ENCODE data around the gene NCS1.

DNA sequence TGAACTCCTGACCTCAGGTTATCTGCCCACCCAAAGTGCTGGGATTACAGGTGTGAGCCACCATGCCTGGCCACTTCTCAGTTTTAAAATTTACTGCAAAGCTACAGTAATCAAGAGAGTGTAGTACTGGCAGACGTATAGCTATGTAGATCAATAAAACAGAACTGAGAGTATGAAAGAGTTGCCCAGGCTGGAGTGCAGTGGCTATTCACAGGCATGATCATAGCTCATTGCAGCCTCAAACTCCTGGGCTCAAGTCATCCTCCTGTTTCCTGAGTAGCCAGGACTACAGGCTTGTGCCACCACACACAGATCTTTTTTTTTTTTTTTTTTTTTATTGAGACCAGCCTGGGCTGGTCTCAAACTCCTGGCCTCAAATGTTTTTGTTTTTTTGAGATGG is 26.5 kb upstream of the NCS1 start:
- TF ChIP-seq, protein P1, sequence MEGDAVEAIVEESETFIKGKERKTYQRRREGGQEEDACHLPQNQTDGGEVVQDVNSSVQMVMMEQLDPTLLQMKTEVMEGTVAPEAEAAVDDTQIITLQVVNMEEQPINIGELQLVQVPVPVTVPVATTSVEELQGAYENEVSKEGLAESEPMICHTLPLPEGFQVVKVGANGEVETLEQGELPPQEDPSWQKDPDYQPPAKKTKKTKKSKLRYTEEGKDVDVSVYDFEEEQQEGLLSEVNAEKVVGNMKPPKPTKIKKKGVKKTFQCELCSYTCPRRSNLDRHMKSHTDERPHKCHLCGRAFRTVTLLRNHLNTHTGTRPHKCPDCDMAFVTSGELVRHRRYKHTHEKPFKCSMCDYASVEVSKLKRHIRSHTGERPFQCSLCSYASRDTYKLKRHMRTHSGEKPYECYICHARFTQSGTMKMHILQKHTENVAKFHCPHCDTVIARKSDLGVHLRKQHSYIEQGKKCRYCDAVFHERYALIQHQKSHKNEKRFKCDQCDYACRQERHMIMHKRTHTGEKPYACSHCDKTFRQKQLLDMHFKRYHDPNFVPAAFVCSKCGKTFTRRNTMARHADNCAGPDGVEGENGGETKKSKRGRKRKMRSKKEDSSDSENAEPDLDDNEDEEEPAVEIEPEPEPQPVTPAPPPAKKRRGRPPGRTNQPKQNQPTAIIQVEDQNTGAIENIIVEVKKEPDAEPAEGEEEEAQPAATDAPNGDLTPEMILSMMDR (IDR thresholded peaks at IDR 0.05) = no peak
- TF ChIP-seq POLR2A (IDR thresholded peaks at IDR 0.05) = no peak
